Coronary artery (tissue), 2 donors: ENCODE results near the gene POU3F2.

Source experiments
- DNase-seq: peaks from one replicate; pipeline ENCODE4 v3.0.0-alpha.2; 2017; ENCODE audit warnings: low spot score
- H3K27ac ChIP-seq, 2 donors: fragments of 200-600 bp; sonication (generic); one replicate each; pipeline ENCODE4 v1.5.1; 2016 to 2019
- H3K4me3 ChIP-seq: fragments of 200-600 bp; sonication (generic); 2 replicates; pipeline ENCODE4 v1.5.1; 2016; ENCODE audit warnings: mild to moderate bottlenecking, moderate library complexity
- CTCF ChIP-seq: fragments of 200-600 bp; sonication (generic); IDR thresholded peaks from one replicate; pipeline ENCODE4 v1.5.1; 2019; ENCODE audit warnings: antibody characterized with exemption

The POU3F2 gene

GRCh38 chr6:98871057-98871456, 36.7 kb downstream of the POU3F2 start:
- no peak overlapping the region for H3K27ac ChIP-seq
- no peak for DNase-seq
- no peak for TF ChIP-seq CTCF
- H3K4me3 ChIP-seq, result no peak overlapping the region

- no peak for DNase-seq
- Histone ChIP-seq H3K27ac (no peak overlapping the region), H3K4me3 (no peak overlapping the region)
- TF ChIP-seq CTCF, result no peak
These were observed 37.4 kb downstream of the POU3F2 start for GRCh38 chr6:98871821-98872220.

- no peak for DNase-seq
- no peak for TF ChIP-seq CTCF
- no peak overlapping the region for H3K4me3 ChIP-seq
- no peak overlapping the region for H3K27ac ChIP-seq
These were observed 41.0 kb downstream of the POU3F2 start for GRCh38 chr6:98875375-98875774.

- no peak overlapping the region for H3K27ac ChIP-seq
- no peak for DNase-seq
- no peak for TF ChIP-seq CTCF
- no peak overlapping the region for H3K4me3 ChIP-seq
These were observed 42.9 kb downstream of the POU3F2 start for GRCh38 chr6:98877250-98877649.

- Histone ChIP-seq H3K4me3 (no peak overlapping the region), H3K27ac (no peak overlapping the region)
- TF ChIP-seq CTCF, result no peak
- no peak for DNase-seq
These were observed 46.1 kb downstream of the POU3F2 start for GRCh38 chr6:98880486-98880885.

GRCh38 chr6:98885330-98885729, 51.0 kb downstream of the POU3F2 start:
- H3K4me3 ChIP-seq, result no peak overlapping the region
- DNase-seq, result no peak
- H3K27ac ChIP-seq, result no peak overlapping the region
- no peak for TF ChIP-seq CTCF

GRCh38 chr6:98887650-98888049, 53.3 kb downstream of the POU3F2 start:
- no peak for TF ChIP-seq CTCF
- Histone ChIP-seq H3K4me3 (no peak overlapping the region), H3K27ac (no peak overlapping the region)
- DNase-seq, result no peak
